22Rv1 (cell line): Measurements from ENCODE around the gene GSPT1.

Experiments used
- CTCF ChIP-seq: fragments of 450-650 bp; IDR thresholded peaks from 2 replicates; pipeline ENCODE4 v1.5.1; 2017; ENCODE audit warnings: mild to moderate bottlenecking
- ZFX ChIP-seq: fragments of 450-650 bp; IDR thresholded peaks from 2 replicates; pipeline ENCODE4 v1.6.1; 2017; ENCODE audit warnings: antibody characterized with exemption, borderline replicate concordance

DNA sequence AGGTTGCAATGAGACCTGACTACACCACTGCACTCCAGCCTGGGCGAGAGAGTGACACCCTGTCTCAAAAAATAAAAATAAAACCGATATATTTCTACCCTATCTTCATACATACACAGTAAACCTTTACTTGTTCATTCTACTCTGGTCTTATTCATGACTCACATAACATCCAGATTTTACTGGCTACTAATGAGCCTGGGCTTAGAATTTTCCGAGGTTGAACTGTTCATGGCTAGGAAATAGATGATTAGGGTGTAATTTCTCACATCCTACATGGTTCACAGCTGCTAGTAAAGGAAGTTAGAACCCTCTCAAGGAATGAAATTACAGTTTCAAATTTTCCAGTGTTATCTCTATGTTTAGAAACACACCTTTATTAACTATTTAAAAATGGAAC lies 14.7 kb downstream of the GSPT1 start:
- no peak for TF ChIP-seq CTCF
- no peak for TF ChIP-seq ZFX
